Stimulated activated CD8-positive, alpha-beta memory T cell treated with anti-CD3 and anti-CD28 coated beads, Interleukin-15, amount 100 ng/mL, for 48 hours (primary cell): ENCODE measurements around the gene LSM14B.

Source experiments
- DNase-seq, 2 donors: peaks; one replicate each; pipeline ENCODE4 v3.0.0-alpha.2; 2020; ENCODE audit warnings: low read depth in 2 of 2

LSM14B gene

DNA sequence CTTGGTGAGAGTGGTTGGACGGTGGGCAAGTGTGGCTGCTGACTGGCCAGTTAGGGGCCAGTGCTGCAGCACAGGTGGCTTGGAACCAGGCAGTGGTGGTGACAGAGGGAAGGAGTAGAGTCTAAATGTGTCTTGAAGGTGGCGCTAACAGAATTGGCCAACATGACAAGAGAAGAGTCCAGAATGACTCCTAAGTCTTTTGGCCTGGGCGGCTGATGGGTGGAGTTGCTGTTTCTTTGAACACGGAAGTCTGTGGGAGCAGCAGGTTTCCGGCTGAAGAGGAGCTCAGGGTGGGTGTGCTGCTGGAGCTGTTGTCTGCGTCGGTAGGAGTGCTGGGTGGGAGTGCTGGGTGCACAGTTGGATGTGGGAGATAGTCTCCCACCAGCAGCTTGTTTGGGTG lies 10.1 kb downstream of the LSM14B start:
- no peak for DNase-seq

DNA sequence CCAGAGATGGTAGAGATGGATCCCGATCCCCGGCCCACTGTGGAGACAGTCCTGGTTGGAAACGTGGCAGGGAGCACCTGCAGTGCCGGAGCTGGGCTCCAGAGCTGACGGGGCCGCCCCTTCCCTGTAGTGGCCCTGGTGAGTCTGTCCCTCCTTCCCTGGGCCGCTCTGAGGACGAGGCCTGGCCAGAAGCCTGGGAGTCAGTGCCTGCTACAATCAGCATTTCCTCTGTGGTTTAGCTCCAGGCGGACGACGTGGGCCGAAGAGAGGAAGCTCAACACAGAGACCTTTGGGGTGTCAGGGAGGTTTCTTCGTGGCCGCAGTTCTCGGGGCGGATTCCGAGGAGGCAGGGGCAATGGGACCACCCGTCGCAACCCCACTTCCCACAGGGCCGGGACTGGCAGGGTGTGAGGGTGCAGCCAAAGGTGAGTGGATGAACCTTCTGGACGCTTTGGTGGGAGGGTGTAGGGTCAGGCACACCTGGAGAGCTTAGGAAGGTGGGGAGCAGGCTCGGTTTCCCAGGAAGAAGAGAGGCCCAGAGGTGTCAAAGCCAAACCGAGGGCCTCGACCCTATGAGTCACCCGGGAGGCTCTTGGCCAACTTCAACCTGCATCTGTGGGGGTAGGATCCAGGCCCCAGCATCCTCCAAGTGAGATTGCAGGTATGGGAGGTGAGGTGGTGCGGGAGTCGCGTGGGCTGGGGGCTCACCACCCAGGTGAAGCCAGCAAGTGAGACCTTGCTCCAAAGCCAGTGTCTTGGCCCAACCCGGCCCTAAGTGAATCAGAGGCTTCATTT lies 11.0 kb downstream of the LSM14B start:
- no peak for DNase-seq

DNA sequence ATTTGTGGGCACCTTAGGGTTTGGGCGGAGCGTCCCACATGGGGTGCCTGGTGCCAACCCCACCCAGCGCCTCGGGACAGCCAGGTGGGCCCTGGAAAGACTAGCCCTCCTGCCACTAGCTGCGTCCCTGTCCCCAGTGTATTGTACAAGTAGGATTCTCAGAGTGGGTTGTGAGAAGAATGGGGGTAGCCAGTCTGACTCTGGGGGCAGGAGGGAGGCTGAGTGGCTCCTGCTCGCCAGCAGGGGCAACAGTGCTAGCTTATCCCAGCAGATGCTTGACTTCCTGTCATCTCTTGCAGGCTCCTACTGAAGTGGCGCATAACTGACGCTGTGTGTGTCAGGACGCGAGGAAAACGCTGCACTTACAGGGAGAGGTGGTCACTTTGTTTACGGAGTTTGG lies 11.6 kb downstream of the LSM14B start:
- DNase-seq: no peak

DNA sequence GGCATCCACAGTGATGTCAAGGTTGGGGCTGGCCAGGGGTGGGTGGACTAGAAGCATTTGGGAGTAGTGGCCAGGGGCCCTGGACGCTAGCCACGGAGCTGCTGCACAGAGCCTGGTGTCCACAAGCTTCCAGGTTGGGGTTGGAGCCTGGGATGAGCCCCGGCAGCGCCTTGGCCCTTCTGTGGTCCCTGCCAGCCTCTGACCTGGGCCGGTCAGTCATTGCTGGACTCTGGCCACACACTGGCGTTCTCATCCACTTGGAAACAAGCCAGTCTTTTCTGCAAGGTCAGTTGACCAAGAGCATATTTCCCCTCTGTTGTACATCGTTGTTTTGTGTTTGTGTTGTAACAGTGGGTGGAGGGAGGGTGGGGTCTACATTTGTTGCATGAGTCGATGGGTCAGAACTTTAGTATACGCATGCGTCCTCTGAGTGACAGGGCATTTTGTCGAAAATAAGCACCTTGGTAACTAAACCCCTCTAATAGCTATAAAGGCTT lies 12.5 kb downstream of the LSM14B start:
- no peak for DNase-seq

DNA sequence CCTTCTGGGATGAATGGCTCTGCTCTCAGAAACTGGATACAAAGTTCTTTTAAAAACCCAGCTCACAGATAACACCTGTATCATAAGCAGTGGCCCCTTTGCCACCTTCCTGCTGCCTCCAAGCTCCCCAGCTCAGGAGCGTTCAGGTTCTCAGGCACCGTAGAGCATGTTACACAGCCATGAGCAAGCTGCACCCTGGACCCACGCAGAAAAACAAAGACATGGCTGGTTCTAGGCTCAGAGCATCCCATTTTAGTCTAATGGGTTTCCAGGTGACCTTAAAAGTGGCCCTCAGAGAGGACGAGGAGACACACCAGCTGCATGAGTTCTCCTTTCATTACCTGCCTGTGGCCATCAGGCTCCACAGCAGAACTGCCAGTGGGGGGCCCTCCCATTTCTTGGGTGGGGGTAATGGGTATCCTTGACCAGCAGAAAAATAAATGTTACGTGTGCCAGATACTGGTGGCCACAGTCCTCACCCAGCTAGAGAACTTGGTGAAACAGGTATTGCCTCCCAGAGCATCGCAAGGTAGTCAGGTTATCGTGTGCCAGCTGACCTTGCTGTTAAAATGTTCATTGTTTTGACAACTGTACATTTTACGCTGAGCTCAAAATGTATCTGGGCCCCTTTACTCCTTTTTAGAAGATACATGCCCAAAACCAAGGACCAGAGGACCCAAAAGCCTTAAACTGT lies 13.4 kb downstream of the LSM14B start:
- DNase-seq: no peak

DNA sequence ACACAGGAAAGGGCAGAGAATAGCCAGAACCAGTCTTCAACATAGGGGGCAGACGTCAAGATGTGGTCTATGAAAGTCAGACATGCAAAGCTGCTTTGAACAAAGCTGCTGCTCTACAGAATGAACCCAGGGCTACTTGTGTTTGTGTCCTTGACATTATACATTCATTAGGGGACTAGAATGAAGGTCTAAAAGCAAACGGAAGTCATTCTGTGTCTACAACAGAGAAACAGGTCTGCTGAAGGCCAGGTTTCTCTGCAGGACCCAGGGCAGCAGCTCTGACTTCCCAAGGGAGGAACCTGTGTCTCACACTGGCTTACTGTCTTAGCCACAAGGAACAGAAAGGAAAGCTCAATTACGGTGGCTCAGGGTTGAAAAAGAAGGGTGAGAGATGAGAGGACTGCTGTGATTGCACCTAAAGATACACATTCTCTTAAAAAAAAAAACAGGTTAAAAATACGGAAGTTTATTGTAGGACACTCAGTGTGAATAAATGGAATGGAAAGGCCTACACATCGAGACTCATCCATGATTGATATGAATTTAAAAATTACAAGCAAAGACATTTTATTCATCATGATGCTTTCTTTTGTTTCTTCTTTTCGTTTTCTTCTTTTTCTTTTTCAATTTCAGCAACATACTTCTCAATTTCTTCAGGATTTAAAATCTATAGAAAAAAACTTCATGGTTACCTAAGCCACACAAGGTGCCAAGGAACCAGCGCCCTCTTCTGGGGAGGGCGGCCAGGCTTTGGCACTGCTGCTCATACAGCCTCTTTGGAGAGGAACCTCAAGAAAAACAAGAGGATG lies 14.2 kb downstream of the LSM14B start:
- DNase-seq: no peak

DNA sequence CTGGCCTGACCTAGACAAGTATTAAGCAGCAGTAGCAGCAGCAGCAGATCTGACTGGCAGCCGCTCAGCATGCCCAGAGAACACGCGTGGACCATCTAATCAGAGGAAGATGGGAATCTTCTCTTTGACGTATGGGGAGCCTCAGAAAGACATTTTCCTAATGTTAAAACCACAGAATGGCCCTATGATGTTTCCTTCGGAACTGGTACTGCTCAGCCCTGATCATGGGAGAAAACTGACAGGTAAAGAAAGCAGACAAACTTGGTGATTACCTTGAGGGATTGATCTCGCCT lies 14.8 kb downstream of the LSM14B start:
- DNase-seq: no peak

DNA sequence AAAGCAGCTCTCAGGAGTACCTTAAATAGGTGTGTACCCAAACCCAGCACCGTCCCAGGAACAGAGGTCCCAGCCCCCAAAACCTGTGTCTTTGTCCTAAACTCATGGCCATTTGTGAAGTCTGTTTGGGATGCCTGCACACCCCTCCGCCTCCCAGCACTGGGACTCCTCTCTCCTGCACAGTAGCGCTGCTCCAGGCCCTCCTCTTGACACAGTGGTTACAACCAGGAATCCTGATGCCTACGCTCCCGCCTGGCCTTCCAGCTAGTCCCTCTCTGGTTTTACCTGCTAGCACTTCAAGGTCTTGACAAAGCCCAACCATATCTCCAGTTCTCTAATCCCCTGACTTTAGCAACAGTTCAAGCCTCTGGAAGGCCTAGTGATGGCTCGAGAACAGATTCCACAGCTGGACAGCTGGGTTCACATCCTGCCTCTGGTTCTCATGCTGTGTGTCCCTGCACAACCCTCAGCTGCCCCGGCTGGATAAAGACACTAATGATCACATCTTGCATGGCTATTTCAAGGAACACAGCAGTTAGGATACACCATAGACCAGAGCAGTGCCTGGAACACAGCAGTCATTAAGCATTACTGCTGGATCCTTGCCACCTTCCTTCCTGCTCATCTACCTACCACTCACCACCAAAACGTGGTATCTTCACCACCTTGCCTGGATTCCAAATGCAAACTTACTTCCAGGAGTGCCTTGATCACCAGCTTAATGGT lies 15.4 kb downstream of the LSM14B start:
- DNase-seq: no peak

DNA sequence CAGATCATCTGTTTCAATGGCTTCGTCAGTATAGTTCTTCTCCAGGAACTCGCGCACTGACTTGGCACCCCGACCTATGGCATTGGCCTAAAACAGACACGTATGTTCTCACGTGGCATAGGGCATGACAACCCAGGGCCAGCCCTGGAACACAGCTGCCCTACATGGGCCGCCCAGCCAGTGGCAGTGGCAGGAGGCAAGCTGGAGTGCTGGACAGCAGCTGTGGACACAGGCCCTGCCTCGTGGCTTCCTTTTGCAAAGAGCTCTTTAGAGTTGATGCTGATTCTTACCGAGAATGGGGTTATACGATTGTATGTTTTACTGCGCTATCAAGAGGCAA lies 15.9 kb downstream of the LSM14B start:
- no peak for DNase-seq

DNA sequence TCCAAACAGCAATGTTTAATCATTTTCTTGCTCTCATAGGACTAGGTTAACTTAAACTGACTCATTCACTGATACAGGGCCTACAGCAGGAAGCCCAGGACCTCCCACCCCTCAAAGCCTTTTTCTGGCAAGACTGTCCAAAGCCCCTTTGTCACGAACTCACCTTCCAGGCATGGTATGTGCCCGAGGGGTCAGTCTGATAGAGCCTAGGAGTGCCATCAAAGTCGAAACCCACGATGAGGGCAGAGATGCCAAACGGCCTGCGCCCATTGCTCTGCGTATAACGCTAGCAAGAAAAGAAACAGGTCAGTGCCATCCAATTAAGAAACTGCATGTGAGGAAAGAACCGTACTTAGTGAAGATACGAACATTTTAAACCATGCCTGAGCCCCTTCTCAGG lies 16.6 kb downstream of the LSM14B start:
- no peak for DNase-seq

DNA sequence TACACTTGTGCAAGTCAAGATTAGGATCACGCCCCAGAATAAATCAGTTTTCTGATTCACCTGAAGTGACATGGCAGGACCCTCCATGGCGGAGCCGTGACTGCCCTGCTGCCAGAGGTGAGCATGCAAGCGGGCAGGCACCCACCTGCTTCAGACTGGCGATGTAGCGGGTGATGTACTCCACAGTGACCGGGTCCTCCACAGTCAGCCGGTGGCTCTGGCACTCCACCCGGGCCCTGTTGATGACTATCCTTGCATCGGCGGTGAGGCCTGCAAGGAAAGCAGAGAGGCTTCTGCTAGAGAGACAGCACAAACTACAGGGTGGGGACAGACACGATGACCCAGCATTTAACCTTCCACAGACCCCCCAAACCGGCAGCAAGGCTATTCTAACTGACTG lies 17.4 kb downstream of the LSM14B start:
- no peak for DNase-seq

DNA sequence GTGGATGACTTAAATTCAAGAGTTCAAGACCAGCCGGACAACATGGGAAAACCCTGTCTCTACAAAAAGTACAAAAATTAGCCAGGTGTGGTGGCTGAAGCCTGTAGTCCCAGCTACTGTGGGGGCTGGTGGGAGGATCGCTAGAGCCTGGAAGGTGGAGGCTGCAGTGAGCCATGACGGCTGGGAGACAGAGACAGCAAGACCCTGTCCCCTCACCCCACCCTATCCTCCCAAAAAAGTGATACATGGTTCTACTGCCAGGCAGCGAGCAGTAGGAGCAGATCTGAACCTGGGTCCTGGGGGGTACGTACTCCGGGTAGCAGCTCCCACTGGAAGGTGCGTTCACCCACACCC lies 18.7 kb downstream of the LSM14B start:
- no peak for DNase-seq

DNA sequence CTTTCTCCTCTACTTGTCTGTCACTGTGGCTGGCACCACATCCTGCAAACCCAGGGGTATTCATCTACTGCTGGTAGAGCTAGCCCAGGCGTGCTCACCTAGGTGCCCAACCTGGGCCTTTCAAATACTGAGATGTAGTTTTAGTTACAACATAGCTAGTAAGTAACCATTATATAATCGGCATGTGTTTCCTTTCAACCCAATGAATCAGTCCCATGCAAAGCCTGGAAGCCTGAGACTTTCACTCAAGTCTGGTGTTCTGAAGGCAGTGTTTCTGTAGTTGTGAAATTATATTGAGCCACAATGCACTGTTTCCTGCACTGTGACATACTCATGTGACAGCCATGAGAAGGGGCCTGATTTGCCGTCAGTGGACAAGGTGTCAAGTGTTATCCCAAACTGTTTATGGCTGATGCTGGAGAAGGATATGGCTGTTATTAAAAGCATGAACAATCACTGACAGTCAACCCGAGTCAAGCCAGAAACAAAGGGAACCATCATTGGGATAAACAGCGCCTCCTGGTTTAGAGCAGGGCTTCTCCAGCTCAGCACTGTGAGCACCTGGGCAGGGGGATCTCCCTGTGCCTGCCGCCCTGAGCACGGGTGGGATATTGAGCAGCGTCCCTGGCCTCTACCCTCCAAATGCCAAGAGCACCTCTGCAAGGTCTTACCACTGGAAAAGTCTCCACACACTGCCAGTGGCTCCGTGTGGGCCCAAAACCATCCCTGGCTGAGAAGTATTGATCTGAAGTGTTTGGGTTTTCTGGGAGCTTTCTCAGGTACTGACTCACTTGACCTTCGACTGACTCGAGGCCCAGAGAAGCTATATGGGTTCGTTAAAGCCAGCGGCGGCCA lies 19.3 kb downstream of the LSM14B start:
- no peak for DNase-seq

DNA sequence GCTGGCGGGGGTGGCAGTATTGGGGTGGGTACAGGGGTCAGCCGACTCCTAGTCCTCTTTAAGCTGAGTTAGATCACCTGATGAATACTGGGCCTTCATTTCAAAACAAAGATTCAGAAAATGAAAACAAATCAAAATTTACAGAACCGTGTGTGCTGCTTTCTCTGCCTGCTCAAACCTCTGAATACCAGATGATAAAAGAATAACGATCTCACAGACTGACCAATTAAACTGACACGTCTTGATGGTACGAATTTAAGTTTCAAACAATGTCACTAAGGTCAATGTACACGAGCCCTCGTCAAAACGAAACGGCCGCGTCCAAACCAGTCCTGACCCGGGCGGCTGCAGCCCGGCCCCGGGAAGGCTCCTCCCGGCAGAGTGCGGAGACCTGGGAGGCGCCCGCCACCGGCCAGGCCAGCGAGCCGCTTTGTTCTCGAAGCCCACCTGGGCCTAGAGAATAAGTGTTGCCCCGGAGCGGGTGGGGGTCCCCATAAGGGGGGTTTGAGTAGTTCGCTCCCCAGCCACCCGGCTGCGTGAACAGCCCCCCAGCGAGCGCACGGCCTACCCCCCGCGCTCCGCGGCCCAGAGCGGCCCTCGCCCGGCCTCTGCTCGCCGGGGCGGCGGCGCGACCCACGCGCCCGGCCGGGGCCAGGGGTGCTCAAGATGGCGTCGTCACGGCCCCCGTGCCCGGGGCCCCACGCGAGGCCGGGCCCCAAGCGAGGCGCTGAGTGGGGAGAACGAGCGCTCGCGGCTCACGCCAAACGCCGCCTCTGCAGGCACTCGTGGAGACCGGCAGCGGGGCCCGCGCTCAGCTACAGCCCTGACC lies 20.2 kb downstream of the LSM14B start:
- no peak for DNase-seq

DNA sequence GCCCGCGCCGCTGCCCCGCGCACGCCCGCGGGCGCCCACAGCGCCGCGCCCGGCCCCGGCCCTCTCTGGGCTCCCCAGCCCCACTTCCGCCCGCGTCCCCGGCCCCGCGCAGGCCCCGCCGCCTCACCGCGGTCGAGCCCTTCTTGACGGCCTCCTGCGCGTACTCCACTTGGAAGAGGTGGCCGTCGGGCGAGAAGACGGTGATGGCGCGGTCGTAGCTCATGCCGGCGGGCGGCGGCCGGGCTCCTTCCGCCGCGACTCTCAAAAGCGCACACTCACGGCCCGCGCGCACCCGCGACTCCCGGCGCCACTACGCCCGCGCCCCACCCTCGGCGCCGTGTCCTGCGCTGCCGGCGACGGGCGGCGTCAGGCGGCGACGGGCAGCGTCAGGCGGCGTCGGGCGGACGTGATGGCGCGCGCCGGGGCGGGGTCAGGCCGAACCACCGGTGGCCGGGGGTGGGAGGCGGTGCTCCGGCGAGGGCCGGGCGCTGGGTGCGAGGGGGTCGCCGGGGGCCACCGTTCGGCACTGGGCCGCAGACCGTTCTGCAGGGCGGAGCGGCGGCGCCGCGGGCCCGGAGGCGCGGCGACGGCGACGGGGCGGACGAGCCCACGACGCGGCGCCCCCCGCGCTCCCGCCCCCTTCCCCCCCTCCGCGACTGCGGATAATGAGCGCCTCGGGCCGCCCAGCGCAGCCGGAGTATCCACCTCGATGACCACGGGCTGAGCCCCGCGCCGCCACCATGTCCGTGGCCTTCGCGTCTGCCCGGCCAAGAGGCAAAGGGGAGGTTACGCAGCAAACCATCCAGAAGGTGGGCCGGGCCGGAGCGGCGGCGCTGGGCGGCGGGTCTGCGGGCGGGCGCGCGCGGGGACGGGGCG lies 21.0 kb downstream of the LSM14B start, which contains the start of the genes PSMA7 and SS18L1:
Gene PSMA7 (minus strand): TSS at position 314 of the 876 bp plus-strand sequence. CDS start 91 bp downstream, at position 223.
Gene SS18L1 (plus strand): TSS at position 689 of the 876 bp plus-strand sequence. CDS start 52 bp downstream, at position 741.
- peak; percentile 75 to 81 for DNase-seq

DNA sequence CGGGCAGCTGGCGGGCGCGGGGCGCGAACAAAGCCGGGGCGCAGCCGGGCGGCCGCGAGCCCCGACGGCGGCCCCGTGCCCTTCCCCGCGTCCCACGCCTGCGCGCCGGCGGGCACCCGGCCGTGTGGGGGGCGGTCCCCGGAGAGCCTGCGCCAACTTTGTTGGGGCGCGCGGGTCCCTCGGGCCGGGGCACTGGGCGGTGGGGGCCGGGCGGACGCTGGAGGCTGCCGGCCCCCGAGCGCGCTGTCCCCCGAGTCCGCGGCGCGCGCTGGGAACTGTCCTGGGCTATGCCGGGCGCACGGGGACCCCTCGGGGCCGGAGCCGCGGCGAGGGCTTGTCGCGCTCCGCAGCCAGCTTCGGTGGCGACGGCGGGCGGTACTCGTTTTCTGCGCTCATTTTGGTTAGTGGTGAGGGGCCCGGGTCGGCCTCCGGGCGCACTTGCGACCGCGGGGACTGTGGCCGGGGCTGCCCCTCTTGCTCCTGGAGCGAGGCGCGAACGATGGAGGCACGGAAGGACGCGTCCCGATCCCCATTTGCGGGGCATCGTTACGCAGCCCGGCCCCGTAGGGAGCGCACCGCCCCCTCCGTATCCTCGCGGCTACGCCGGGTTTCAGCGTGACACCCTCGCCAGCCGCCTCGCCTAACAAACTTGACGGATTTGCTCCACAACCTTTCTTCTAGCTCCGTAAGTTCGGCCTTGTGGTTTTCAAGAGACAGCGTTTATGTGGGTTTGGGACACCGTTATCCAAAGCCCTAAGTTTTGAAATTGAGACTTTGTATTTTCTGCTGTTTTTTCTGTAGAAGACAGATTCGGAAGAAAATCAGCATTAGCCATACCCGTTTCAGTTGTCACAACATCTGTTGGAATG lies 21.9 kb downstream of the LSM14B start:
- DNase-seq: peak; percentile 45 to 49

DNA sequence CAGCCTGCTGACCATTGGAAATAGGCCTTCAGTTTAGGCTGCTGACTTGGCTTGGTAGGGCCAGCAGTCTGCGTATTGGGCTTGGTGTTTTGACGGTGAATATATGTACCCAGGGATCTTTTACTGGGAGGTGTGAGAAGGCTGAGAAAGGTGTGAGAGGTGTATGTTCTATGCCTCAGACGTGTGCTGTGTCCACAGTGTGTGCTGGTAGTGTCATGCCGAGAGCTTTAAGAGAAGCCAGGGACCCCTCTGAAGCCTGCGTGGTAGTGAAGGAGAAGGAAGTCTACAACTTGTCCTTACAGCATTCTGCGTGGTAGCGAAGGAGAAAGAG lies 23.4 kb downstream of the LSM14B start:
- DNase-seq: no peak
